ENCODE data around the gene FYN. TPM values are rescaled to one million over a fixed set of nuclear protein-coding genes. Genes with fewer than 3 reads are reported as not detected.

The FYN gene
- total RNA-seq, 2 donors from 2014 or later = 11.3 to 21.5 TPM

- DNase-seq = no peak
- intact Hi-C loops (cut with DNase I) = no loop called here
- Histone ChIP-seq H3K9ac (ENCODE audit: low read depth in 2 of 2, low read length in 2 of 2) (no peak overlapping the region), H3K4me1 (peaks cover 19% of the 10 kb centered on the region), H3K27me3 (no peaks in the 10 kb centered on the region), H3K27ac (no peak overlapping the region), H3K4me3 (no peak overlapping the region), H3K36me3 (no peaks in the 10 kb centered on the region), H3K9me3 (no peaks in the 10 kb centered on the region)
- TF ChIP-seq CTCF (IDR thresholded peaks at IDR 0.05) = no peak
Observed at GRCh38 chr6:111689946-111690345, 183.3 kb downstream of the FYN start.

GRCh38 chr6:111689419-111689818 lies 183.8 kb downstream of the FYN start:
- intact Hi-C loops (cut with DNase I) = no loop called here
- Histone ChIP-seq H3K4me3 (no peak overlapping the region), H3K27me3 (no peaks in the 10 kb centered on the region), H3K36me3 (no peaks in the 10 kb centered on the region), H3K4me1 (peaks cover 19% of the 10 kb centered on the region), H3K9me3 (no peaks in the 10 kb centered on the region), H3K9ac (ENCODE audit: low read depth in 2 of 2, low read length in 2 of 2) (no peak overlapping the region), H3K27ac (no peak overlapping the region)
- TF ChIP-seq CTCF (IDR thresholded peaks at IDR 0.05) = no peak
- no peak for DNase-seq

- Histone ChIP-seq H3K9me3 (no peaks in the 10 kb centered on the region), H3K27me3 (no peaks in the 10 kb centered on the region), H3K9ac (ENCODE audit: low read depth in 2 of 2, low read length in 2 of 2) (no peak overlapping the region), H3K4me1 (peaks cover 14% of the 10 kb centered on the region), H3K4me3 (no peak overlapping the region), H3K27ac (no peak overlapping the region), H3K36me3 (no peaks in the 10 kb centered on the region)
- no peak for TF ChIP-seq CTCF (IDR thresholded peaks at IDR 0.05)
- intact Hi-C loops (cut with DNase I) = no loop called here
- no peak for DNase-seq
Observed at GRCh38 chr6:111688331-111688730, 184.9 kb downstream of the FYN start.

- no peaks in the 10 kb centered on the region for H3K36me3 ChIP-seq
- no peaks in the 10 kb centered on the region for H3K9me3 ChIP-seq
- H3K27ac ChIP-seq = no peak overlapping the region
- H3K27me3 ChIP-seq = no peaks in the 10 kb centered on the region
- intact Hi-C loops (cut with DNase I) = no loop called here
- peaks cover 12% of the 10 kb centered on the region for H3K4me1 ChIP-seq
- TF ChIP-seq CTCF (IDR thresholded peaks at IDR 0.05) = no peak
- peak; percentile 68 for DNase-seq
- H3K9ac ChIP-seq (ENCODE audit: low read depth in 2 of 2, low read length in 2 of 2) = no peak overlapping the region
- H3K4me3 ChIP-seq = no peak overlapping the region
Observed at GRCh38 chr6:111687652-111688051, 185.6 kb downstream of the FYN start.

- H3K4me1 ChIP-seq = peaks cover 8% of the 10 kb centered on the region
- TF ChIP-seq CTCF (IDR thresholded peaks at IDR 0.05) = no peak
- no peak overlapping the region for H3K27ac ChIP-seq
Observed at GRCh38 chr6:111686932-111687266, 186.4 kb downstream of the FYN start.

More at GRCh38 chr6:111686932-111687266, 186.4 kb downstream of the FYN start:
- H3K4me3 ChIP-seq = no peak overlapping the region
- DNase-seq = no peak
- no peaks in the 10 kb centered on the region for H3K27me3 ChIP-seq
- H3K9me3 ChIP-seq = no peaks in the 10 kb centered on the region
- H3K9ac ChIP-seq (ENCODE audit: low read depth in 2 of 2, low read length in 2 of 2) = no peak overlapping the region
- intact Hi-C loops (cut with DNase I) = no loop called here
- H3K36me3 ChIP-seq = no peaks in the 10 kb centered on the region
